GM10248 (cell line): ENCODE measurements around the gene SORBS2.
"Not testable (repeated sequence)": the region's sequence is repeated elsewhere in the genome, so short reads cannot be mapped to it uniquely, and the experiment has no call there.

ENCODE experiments used
- CTCF ChIA-PET: fragments of 300-600 bp; sonication (Branson Sonifier 250); formaldehyde crosslinking; extraction: SDS; loops from one replicate; lab custom pipeline; 2021; ENCODE audit warnings: antibody characterized with exemption; lab: Yijun Ruan, JAX
- POLR2A ChIA-PET: fragments of 350-650 bp; sonication (Branson Sonifier 250); formaldehyde crosslinking; extraction: SDS; loops from one replicate; lab custom pipeline; 2020; ENCODE audit warnings: antibody characterized with exemption; lab: Yijun Ruan, JAX
- DNase-seq: peaks from one replicate; pipeline ENCODE4 v3.0.0; 2012; ENCODE audit errors: extremely low spot score
- TF ChIP-seq, protein P1 (sequence below): IDR thresholded peaks from 2 replicates; pipeline ENCODE4 v1.5.1; 2012; ENCODE audit warnings: mild to moderate bottlenecking, low read depth; ENCODE audit errors: extremely low read depth, missing control alignments, control extremely low read depth

The SORBS2 gene, protein sequence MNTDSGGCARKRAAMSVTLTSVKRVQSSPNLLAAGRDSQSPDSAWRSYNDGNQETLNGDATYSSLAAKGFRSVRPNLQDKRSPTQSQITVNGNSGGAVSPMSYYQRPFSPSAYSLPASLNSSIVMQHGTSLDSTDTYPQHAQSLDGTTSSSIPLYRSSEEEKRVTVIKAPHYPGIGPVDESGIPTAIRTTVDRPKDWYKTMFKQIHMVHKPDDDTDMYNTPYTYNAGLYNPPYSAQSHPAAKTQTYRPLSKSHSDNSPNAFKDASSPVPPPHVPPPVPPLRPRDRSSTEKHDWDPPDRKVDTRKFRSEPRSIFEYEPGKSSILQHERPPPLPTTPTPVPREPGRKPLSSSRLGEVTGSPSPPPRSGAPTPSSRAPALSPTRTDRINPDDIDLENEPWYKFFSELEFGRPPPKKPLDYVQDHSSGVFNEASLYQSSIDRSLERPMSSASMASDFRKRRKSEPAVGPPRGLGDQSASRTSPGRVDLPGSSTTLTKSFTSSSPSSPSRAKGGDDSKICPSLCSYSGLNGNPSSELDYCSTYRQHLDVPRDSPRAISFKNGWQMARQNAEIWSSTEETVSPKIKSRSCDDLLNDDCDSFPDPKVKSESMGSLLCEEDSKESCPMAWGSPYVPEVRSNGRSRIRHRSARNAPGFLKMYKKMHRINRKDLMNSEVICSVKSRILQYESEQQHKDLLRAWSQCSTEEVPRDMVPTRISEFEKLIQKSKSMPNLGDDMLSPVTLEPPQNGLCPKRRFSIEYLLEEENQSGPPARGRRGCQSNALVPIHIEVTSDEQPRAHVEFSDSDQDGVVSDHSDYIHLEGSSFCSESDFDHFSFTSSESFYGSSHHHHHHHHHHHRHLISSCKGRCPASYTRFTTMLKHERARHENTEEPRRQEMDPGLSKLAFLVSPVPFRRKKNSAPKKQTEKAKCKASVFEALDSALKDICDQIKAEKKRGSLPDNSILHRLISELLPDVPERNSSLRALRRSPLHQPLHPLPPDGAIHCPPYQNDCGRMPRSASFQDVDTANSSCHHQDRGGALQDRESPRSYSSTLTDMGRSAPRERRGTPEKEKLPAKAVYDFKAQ (N-terminal part only)

DNA sequence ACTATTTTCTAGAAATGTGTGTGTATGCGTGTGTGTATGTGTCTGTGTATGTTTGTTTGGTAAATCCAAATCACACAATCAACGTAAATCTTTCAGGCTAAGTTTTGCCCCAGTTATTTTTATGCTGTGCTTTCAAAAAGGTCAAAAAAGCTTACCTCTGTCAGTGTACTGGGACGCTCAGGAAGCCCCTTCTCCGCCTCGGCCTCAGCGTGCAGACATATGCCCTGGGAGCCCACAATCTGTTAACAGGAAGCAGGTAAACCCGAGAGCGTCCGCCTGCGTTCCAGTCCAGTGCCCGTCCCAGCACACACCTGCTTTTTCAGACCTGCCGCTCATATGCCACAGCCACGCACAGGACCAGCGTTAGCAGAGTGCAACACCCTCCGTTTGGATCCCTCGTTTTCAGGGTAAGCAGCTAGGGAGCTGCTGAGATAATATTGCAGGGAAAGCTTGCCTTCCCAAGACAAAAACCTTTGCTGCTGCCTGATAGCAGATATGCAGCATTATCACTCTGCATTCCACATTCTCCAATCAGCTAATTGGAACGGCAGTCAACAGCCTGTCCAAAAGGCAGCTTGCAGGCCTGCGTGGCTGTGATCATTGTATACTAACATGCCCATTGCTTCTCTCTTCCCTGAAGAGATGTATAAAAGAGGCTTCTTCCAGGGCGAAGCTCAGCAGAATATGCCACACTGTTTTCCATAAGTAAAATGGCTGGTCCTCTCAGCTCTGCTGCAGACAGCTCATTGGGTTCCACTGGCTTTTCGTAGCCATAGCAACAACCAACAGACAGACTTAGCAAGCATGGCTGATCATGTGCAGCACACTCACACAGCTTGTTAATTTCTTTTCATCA is at the start of gene SORBS2:
SORBS2 (minus strand) TSS at position 686 of the 856 bp plus-strand sequence. CDS start 121,623 bp downstream, outside the sequence.
- ChIA-PET POLR2A (no interaction called here), CTCF (interaction anchor here (0.8 to 2.0 kb wide), 3 partner anchors 23 to 51 kb away, joined by 3 to 4 read pairs (median 3); no protein-coding TSS in a partner anchor)
- TF ChIP-seq, protein P1, sequence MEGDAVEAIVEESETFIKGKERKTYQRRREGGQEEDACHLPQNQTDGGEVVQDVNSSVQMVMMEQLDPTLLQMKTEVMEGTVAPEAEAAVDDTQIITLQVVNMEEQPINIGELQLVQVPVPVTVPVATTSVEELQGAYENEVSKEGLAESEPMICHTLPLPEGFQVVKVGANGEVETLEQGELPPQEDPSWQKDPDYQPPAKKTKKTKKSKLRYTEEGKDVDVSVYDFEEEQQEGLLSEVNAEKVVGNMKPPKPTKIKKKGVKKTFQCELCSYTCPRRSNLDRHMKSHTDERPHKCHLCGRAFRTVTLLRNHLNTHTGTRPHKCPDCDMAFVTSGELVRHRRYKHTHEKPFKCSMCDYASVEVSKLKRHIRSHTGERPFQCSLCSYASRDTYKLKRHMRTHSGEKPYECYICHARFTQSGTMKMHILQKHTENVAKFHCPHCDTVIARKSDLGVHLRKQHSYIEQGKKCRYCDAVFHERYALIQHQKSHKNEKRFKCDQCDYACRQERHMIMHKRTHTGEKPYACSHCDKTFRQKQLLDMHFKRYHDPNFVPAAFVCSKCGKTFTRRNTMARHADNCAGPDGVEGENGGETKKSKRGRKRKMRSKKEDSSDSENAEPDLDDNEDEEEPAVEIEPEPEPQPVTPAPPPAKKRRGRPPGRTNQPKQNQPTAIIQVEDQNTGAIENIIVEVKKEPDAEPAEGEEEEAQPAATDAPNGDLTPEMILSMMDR, result no peak
- DNase-seq, result peak; percentile 53

DNA sequence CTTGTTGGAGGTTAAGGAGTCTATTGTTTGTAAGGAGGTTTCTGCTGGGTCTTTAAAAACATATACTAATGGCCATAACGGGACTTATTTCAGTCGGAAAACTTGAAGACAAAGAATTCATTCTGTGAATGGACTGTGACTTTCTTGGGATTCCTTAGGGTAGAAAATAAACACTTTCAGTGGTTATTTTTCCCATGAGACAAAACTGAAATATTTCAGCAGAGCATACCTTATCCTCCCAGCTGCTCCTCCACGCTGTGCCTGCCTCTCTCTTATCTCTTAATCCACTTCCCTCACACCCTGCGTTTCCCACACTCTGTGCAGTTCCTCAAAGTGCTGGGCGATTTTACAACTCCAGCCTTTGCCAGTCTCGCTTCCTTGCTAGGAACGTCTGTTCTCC is 47.1 kb upstream of the SORBS2 start:
- DNase-seq, result no peak
- CTCF ChIA-PET, result no interaction called here
- TF ChIP-seq, protein P1, result no peak
- POLR2A ChIA-PET, result no interaction called here

DNA sequence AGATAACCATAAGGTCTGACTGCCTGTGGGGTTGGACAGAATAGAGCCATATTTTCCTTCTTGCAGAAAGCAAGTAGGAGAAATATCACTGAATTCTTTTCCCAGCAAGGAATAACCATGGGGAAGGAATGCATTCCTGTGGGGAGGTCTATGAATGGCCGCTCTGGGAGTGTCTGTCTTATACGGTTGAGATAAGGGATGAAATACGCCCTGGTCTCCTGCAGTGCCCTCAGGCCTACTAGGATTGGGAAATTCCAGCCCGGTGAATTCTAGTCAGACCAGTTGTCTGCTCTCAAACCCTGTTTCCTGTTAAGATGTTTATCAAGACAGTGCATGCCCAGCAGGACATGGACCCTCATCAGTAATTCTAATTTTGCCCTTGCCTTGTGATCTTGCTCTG is 45.6 kb upstream of the SORBS2 start:
- CTCF ChIA-PET, DNase-seq, POLR2A ChIA-PET: not testable (repeated sequence)

DNA sequence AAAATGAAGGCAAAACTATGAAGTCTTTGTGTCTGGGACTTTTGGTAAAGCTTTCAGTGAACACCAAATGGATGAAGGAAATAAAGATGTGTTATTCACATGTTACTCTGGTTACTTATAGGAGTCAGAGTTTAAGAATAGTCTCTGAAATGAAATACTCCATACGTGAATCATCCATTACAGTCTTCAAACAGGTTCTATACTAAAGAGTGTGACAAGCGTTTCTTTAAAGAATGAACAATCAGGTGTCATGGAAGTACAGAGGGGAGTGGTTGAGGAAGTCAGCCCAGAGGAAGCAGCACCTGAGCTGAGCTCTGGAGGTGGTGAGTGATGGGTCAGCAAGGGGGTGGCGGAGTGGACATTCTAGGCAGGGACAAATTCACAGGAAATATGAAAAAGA is 41.8 kb upstream of the SORBS2 start:
- POLR2A ChIA-PET, result no interaction called here
- CTCF ChIA-PET, result interaction anchor here (1.2 to 1.6 kb wide), 2 partner anchors 10 to 11 kb away, joined by 3 to 4 read pairs; no protein-coding TSS in a partner anchor

DNA sequence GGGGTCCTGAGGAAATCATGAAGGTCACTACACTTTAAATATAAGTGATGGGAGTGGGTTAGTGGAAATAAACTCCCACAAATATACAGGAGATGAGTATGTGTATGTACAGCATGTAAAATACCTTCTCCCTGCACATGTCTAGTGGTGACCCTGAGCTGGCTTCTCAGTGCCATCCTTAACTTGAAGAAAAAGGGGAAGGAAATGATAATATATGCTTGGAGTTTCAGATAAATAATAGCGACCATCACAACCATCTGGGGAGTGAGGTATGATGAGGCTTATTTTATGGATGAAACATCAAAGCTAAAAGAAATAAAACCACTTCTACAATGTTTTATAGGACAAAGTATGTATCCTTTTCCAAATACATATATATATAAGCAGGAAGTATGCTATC is 41.0 kb upstream of the SORBS2 start:
- TF ChIP-seq, protein P1, result no peak
- CTCF ChIA-PET, result interaction anchor here (0.8 to 1.2 kb wide), 2 partner anchors 10 to 41 kb away, joined by 3 read pairs; partner anchors contain the start of gene SORBS2
- no peak for DNase-seq
- POLR2A ChIA-PET, result no interaction called here

More for the DNA sequence above, 41.8 kb upstream of the SORBS2 start:
- TF ChIP-seq, protein P1, result no peak
- DNase-seq, result no peak
